Sciatic nerve (tissue), 2 donors: Measurements from ENCODE around the gene HS6ST3. TPM values are rescaled to one million over a fixed set of nuclear protein-coding genes. Genes with fewer than 3 reads are reported as not detected.

Source experiments
- ATAC-seq: fragments of 200-7000 bp; cut with Tn5 transposase; one replicate; pipeline ENCODE4 v1.9.1; 2020; ENCODE audit warnings: mild to moderate bottlenecking, moderate library complexity
- DNase-seq: peaks from one replicate; pipeline ENCODE4 v3.0.0-alpha.2; 2020; ENCODE audit warnings: low spot score
- intact Hi-C: fragments of 100-400 bp; cut with DNase I; formaldehyde crosslinking; loops from one replicate; pipeline ENCODE4 v1.14.2; 2022
- total RNA-seq: library from RNA; stranded (reverse); fragmentation: NEBNext Ultra II Directional; extraction: Animal tissue kit (Norgen Biotek cat#: 25700); gene quantifications from one replicate; pipeline ENCODE4 v1.2.1, GENCODE V29; 2021
- donor health status: DM: no; HTN: no; CAD: no.
- donor health status: DM: no; HTN: no; CAD: no.

The HS6ST3 gene
- total RNA-seq, 1 donor from 2014 or later: 0.22 TPM

DNA sequence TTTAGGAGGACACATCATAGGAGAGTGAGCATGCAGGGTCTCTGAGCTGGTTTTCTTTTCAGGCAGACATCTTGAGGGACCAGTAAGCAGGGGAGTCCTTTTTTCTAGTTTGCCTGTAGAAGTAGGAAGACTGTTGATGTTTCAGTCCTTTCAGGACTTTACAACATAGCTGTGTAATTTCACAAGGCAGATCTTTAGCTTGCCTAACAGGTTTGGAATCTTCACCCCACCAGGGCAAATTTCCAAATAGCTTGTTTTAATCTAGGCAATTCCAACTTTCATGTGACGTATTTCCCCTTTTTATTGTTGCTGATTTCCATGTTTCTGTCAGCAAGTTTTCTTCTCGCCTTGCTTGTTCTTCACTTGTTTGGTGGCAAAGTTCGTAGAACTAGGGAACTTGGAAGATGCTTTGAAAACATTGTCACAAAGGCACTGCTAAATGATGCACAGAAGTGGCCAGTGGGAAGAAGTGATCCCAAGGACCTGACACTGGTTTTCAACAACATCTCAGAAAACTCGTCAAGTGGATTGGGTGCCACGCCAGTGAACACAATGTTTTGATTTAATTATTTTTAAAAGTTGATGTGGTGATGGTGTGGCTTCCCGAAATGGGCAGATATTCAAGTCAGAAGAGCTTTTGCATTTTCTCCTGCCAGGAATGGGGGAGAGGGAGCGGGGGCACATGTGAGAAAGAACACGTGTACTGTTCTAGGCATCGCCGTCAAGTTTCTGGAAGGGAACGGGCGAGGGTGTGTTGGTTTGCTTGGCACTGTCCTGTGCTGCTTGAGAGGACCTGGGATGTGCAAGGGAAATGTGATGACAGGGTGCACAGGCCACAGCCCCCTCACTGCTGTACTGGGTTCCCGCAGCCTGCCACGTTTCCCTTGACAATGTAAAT is 485.8 kb downstream of the HS6ST3 start:
- intact Hi-C loops: no loop called here
- ATAC-seq (no peak), DNase-seq (no peak)

DNA sequence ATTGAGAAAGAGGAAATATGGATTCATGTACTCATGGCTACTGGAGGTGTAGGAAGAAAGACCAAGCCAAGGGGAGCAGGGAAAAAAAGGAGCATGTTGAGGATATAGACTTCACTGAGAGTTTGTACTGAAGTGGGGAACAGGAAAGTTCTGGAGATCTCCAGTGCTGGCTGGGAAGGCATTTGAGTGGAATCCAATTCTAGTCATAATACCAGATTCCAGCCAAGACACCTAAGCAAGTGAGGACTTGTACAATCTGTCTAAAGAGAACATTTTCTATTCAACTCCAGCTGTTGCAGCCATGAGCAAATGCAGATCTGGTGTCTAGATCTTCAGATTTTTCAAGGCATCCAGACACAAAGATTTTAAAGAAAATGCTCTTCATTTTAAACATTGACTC is 491.8 kb downstream of the HS6ST3 start:
- DNase-seq: no peak
- ATAC-seq: no peak
- intact Hi-C loops: no loop called here

DNA sequence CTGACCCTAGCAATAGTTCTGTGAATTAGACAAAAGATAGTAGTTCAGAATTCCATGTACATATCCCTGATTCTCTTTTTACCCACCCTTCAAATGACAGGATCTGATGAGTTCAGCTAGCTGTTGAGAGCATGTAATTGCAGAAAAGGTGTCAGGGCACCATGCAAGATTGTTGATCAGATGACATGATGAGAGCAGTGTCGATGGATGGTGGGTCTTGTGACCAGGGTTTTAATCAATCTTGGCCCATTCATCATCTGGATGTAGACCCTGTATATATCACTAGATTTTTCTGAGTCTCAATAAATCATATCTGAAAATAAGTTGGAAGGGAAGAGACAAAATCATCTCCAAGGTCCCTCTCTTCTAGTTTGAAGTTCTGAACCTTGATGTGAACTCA is 525.3 kb downstream of the HS6ST3 start:
- intact Hi-C loops: no loop called here
- DNase-seq (no peak), ATAC-seq (no peak)

DNA sequence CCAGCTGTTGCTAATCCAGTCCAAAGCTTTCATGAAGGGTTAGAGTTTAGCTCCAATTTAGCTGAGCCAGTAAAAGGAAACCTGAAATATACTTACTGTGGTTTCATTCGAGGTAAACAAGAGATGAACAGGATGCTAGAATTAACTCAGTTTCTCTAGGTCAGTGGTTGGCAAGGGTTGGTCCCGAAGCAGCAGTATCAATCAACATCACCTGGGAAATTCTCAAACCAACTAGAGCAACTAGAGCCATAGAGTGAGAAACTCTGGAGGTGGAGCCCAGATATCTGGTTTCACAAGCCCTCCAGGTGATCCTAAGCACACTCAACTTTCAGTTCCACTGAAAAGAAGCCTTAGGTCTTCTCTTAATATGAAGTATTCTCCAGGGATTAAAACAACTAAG is 527.6 kb downstream of the HS6ST3 start:
- intact Hi-C loops: no loop called here
- DNase-seq (no peak), ATAC-seq (no peak)

DNA sequence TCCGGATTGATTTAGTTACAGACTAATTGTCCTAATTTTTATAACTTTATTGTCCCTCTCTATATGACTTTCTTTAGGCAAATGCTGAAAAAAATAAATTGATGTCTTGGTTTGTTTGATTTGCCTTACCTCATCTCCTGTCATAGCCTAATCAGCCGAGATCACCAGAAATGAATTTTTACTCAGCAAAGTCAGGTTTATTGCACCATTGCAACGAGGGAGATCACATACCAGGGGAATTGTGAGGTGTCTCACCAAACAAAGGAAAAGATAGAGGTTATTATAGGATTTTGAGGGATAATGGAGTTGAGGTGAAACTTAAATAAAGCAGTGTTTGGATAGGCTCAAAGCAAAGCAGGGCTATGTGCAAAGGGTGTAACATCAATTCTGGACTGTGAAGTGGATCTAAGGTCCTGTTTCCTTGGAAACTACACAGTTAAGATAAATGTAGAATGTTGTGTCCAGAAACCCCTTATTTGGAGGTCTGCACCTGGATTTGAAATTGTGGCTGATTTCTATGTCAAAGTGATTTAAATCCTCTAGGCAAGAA is 531.8 kb downstream of the HS6ST3 start:
- no peak for ATAC-seq
- intact Hi-C loops: no loop called here
- DNase-seq: no peak

DNA sequence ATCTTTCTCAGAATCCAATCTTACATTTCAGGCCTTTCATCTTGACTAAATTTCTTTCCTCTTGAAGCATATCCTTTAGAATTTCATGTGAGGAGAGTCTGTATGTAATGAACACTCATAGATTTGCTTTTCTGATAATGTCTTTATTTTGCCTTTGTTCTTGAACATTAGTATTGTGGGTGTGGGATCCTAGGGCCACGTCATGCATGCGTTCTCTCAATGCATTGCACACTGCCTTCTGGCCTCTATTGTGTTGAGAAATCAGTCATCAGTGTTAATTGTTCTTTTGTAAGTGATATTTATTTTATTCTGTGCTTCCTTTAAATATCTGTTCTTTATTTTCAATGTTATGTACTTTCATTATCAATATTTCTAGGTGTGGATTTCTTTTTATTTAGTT is 539.4 kb downstream of the HS6ST3 start:
- intact Hi-C loops: no loop called here
- no peak for ATAC-seq
- DNase-seq: no peak

DNA sequence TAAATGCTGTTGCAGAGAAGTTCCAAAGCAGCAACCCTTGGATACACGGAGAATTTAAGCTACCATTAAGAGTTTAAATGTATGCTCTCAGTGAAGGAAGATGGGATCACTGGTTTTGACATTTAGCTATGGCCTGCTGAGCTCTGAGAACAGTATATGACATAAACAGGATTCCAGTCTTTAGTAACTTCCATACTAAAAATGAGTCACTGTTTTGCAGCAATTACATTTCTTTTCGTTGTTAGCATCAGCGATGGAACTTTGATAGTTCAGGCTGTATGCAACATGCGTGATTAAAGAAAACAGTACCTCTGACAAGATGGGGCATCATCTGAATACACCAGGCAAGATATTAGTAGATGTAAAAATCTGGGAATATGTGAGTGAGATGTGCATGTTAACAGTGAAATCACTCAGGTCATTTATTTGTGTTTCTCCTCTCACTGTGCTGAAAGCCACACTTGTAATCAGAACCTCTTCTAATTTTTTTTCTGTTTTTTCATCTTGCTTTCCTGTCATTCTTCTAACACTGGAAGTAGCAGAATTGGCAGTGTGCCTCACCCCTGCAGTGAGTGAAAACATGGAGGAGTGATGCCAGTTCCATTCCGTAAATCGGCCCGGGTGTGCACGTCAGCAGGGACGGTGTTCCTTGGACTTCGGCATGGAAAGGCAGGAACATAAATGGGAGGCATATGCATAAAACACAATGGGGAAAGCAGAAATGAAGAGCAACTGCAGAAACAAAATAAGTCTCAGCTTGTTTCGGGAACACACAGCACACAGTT is 542.8 kb downstream of the HS6ST3 start:
- DNase-seq (no peak), ATAC-seq (no peak)
- intact Hi-C loops: no loop called here

DNA sequence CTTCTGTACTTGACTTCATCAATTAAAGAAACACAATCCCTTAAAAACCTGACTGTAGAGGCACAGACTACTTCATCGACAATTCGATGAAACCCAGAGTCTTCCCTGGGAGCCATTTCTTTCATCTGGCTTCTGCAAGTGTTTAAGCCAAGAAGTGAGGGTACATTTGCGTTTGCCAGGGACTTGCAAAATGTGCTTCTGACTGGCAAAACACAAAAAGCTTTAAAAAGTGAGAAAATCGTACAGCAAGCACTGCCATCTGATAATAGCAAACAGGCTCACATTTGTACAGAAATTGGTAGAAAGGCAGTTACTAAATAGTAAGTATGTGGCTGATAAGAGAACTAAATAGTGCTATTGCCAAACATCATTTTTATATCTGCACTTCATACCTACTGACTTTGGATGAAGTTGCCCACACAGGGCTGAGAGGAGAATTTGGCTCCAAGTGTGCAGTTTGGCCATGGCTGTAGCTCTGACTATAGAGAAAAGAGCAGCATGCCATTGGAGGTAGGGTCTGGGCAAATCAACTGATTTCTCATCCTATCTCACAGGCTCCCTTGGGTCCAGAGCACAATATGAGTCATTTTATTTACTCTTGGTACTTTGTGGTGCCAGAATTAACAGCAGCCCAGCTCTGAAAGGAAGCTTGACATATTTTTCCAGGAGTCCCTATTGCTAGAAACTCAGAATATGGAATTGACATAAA is 546.2 kb downstream of the HS6ST3 start:
- intact Hi-C loops: no loop called here
- ATAC-seq: no peak
- DNase-seq: no peak

DNA sequence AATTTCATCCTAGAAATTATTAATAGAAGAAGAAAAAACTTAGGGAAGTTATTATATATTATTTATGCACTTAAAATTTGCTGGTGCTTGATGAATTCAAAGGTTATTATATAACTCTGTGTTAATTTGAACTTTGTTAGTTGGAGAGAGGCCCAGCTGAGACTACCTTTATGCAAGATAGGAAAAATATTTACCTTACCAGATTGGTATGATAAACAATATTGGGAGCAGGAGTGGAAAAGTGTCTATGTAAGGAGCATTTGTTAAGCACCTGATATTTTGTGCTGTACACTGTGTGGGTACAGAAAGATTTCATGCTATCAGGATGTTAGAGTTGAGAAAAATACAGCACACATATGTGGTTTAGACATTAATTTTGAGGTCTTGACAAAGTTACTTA is 547.1 kb downstream of the HS6ST3 start:
- ATAC-seq (no peak), DNase-seq (no peak)
- intact Hi-C loops: no loop called here

DNA sequence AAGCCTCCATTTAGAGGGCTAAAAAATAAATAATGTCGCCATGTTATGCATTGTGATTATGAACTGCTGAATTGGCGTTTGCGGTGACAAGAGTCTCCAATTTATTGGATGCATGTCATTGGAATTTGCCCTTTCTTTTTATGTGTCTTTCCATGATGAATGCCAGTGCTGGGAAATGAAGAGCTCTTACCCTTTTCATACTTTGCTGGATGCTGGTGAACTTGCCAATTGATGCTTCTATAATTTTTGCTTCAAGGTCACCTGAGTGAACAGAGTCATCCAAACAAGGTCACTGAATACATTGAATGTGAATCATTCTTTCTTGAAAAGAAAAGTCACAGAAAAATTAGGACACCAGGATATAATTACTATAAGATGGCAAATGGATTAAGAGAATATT is 556.2 kb downstream of the HS6ST3 start:
- no peak for ATAC-seq
- no peak for DNase-seq
- intact Hi-C loops: no loop called here

DNA sequence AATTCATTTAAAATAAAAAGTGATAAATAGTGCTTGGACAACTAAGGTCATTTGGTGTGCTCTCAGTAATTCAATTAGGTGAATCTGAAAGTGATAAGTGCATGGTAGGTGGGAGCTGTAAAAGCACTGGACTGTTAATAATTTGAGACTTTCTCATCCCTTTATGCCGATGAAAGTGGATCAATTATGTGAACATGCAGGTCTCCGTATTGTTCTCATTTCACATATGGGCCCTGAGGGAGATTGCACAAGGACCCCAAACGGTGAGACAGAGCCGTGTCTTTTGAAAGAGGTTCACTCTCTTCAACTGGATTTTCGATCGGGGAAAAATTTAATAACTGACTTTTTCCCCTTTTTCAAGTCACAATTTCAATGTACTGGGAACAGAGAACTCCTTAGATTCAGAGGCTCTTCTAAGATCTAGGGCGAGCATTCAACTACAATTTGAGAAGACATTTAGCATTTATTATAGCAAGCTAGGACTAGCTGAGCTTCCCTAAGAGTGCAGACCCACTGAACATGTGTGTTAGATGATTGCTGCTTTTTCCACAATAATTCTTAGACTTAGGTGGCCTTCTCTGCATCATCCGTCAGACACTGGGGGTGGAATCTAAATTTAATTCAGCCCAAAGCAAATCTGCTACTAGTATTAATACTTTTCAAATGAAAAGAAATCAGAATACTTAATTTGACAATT is 556.8 kb downstream of the HS6ST3 start:
- intact Hi-C loops: no loop called here
- ATAC-seq (no peak), DNase-seq (no peak)

DNA sequence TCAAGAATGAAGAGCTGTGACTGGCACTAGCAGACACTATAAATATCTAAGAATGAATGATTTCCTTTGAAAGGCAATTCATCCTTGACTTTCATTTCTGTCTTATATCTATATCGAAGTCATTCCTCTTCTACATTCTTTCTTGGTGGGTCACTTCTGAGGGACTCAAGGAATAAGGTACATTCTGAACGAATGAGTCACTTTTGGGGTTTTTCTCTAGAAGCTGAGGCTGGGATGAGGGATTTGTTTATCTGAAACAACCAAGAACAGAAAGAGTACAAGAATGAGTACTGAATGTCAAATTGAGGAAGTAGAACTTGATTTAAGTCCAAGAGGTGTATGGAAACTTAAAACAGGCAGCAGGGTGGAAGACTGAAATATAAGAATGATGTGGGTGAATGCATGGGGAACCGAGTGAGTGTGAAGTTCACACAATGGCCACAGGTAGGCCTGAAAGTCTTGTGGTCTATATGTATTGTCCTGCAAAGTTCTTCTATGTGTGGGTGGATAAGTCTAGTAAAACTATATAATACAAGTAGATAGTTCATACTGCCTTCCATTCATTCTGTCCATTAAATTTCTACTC is 560.5 kb downstream of the HS6ST3 start:
- intact Hi-C loops: no loop called here
- DNase-seq (no peak), ATAC-seq (no peak)

DNA sequence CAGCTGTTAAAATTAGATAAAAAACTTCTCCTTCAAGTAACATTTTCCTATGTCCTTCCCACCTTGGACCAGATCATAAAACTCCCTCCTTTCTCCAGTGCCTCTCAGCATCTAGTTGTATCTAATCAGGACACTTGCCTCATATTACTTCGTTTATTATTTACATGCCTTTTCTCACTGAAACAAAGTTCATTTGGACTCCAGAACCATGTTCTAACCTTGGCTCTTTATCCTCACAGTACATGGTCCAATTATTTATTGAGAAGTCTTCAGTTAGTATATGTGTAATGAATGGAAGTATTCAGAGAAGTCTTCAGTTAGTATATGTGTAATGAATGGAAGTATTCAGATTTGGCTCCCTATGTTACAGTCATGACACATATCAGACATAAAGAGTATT is 561.7 kb downstream of the HS6ST3 start:
- ATAC-seq (no peak), DNase-seq (no peak)

DNA sequence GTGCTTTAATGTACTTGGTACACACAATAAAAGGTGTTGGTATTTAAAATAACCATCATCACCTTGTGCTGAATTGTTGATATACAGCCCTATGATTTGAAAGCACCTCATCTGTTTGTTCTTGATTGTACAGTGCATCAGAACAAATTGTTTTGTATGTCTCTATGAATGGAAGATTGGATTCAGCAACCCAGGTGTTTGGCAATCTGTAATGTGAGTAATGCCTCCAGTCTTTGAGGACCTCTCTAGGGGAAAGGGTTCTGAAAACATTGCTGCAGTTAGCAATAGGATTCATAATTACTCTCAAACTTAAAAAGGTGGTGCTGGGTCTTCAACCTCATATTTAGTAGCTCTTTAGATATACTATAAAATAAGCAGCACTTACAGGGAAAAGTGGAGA is 562.6 kb downstream of the HS6ST3 start:
- intact Hi-C loops: no loop called here
- ATAC-seq (no peak), DNase-seq (no peak)

More for the DNA sequence above, 561.7 kb downstream of the HS6ST3 start:
- intact Hi-C loops: no loop called here

DNA sequence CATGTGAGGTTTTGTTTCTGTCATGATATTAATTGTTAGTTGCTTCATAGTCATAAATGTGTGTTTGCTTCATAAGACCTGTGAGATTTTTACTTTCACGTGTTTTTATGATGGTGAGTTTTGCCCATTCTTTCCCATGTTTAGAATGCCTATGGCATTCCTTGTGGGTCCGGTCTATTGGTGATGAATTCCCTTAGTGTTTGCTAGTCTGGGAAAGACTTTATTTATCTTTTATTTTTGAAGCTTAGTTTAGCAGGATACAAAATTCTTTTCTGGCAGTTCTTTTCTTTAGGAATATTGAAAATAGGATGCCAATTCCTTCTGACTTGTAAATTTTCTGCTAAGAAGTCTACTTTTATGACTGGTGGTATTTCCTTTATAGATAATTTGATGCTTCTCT is 571.7 kb downstream of the HS6ST3 start:
- intact Hi-C loops: no loop called here
- DNase-seq: no peak
- ATAC-seq: no peak

DNA sequence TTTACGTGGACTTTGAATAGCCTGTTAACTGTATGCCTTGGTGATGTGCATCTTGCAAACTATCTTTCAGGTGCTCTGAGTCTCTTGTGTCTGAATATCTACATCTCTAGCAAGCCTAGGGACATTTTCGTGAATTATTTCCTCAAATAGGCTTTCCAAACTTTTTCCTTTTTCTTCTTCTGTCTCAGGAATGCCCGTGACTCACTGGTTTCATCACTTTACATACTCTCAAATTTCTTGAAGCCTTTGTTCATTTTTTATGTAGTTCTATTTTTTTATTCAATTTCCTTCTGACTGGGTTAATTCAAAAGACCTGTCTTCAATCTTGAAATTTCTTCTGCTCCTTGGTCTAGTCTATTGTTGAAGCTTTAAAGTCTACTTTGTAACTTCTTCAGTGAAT is 572.1 kb downstream of the HS6ST3 start:
- ATAC-seq (no peak), DNase-seq (no peak)
- intact Hi-C loops: no loop called here

DNA sequence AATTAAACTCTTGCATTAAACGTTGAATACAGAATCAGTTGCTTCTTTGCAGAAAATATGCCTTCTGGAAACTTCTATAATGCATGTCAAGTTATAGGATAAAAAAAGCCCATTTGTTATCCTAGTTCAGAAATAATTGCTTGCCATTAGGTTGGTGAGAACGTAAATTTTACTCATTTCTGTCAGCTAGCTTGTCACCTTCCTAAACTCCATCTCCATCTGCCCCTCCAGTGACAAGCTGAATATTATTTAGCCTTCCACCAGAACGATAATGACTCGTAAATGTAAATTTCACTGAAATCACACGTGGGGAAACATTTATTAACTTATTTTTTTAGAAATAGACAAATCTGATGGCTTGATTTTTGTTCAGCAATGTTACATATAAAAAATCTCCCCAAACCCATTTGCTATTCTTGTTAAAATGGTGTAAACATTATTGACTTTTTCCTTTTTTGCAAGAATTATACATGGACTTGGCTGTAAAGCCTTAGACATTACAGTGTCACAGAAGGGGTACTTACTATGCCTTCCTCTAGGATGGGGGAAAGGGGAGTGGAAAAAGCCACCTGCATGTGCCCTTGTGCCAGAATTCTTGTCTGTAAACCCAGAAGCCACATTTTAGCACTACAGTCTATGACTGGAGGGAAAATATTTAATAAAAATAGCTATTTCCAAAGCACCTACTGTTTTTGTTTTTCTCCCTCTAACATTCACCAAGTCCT is 577.5 kb downstream of the HS6ST3 start:
- DNase-seq (no peak), ATAC-seq (no peak)
- intact Hi-C loops: no loop called here

DNA sequence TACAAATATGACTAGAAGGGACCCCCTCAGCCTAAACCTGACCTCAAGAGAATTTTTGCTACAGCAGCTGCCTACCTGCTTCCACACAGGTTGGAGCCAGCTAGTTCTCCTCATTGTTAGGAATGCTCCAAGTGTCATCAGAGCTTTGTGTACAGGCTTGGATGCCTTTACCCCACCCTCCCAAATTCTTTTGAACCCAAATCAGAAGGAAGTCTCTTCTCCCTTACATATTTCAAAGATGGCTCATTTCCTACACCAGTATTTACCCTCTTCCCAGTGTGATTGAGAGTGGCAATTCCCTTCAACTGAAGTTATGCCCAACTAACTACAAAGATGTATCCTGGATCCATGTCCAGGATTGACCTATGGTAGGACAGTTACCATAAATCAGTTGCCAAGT is 581.2 kb downstream of the HS6ST3 start:
- no peak for DNase-seq
- intact Hi-C loops: no loop called here
- no peak for ATAC-seq
